HG03521 (cell line): ENCODE measurements around the gene HHAT.

Source experiments
- ATAC-seq: cut with Tn5 transposase; IDR thresholded peaks from one replicate; pipeline ENCODE4 v1.9.1; 2021; ENCODE audit warnings: mild to moderate bottlenecking, moderate library complexity; ENCODE audit not compliant: unreplicated experiment

HHAT gene

GRCh38 chr1:210313046-210313595 lies 15.6 kb upstream of the HHAT start:
- no peak for ATAC-seq

- ATAC-seq, result no peak
Measured at GRCh38 chr1:210313921-210314320, 14.8 kb upstream of the HHAT start.

- ATAC-seq, result no peak
Measured at GRCh38 chr1:210315529-210315928, 13.2 kb upstream of the HHAT start.

- no peak for ATAC-seq
Measured at GRCh38 chr1:210321131-210321530, 7.6 kb upstream of the HHAT start.

- ATAC-seq, result no peak
Measured at GRCh38 chr1:210321552-210321951, 7.2 kb upstream of the HHAT start.

GRCh38 chr1:210323957-210324356 lies 4.7 kb upstream of the HHAT start:
- no peak for ATAC-seq

- no peak for ATAC-seq
Measured at GRCh38 chr1:210325026-210325670, 3.6 kb upstream of the HHAT start.

- ATAC-seq, result no peak
Measured at GRCh38 chr1:210328032-210328745, 513 bp upstream of the HHAT start.

GRCh38 chr1:210330279-210330866 lies 1.7 kb downstream of the HHAT start:
- ATAC-seq, result no peak

GRCh38 chr1:210332233-210332632 lies 3.5 kb downstream of the HHAT start:
- no peak for ATAC-seq

- ATAC-seq, result peak; percentile 71
Measured at GRCh38 chr1:210332719-210333398, 4.2 kb downstream of the HHAT start.

- no peak for ATAC-seq
Measured at GRCh38 chr1:210335001-210335400, 6.3 kb downstream of the HHAT start.

- no peak for ATAC-seq
Measured at GRCh38 chr1:210336362-210336761, 7.7 kb downstream of the HHAT start.

- ATAC-seq, result no peak
Measured at GRCh38 chr1:210339500-210339899, 10.8 kb downstream of the HHAT start.

GRCh38 chr1:210340311-210340710 lies 11.6 kb downstream of the HHAT start:
- no peak for ATAC-seq

- ATAC-seq, result no peak
Measured at GRCh38 chr1:210340841-210341240, 12.1 kb downstream of the HHAT start.

GRCh38 chr1:210342986-210343780 lies 14.5 kb downstream of the HHAT start:
- peak; percentile 50 for ATAC-seq

GRCh38 chr1:210344706-210345105 lies 16.0 kb downstream of the HHAT start:
- ATAC-seq, result no peak

- no peak for ATAC-seq
Measured at GRCh38 chr1:210347112-210347511, 18.4 kb downstream of the HHAT start.

GRCh38 chr1:210351496-210351895 lies 22.8 kb downstream of the HHAT start:
- no peak for ATAC-seq

GRCh38 chr1:210352575-210352974 lies 23.9 kb downstream of the HHAT start:
- ATAC-seq, result no peak
